ENCODE measurements around the gene ILDR2.

Gene ILDR2

DNA sequence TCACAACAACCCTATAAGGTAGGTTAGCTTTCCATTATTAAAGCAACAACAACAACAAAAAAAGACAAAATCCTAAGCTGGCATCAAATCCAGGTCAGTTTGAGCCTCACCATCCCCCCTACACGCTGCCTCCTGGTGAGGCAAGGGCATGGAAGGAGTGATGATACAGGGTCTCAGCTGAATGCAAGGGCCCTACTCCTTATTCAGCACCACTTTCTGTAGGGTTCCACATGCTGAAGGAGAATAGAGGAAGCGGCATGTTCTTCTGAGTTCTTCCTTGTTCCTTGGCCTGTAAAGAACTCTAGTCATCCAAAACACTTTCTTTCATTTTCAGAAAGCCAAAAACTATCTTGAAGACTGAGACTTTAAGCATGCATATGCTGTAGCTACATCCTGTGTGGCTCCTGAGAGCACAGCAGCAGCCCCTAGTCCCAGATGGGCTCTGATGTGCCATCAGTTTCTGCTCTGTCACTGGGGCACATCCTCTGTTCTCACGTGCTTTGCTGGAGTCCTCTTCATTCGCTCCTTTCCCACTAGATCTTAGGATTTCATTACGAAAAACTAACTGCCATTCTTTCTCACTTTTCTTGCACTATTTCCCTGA is 6.2 kb downstream of the ILDR2 start:
- DNase-seq = no peak

DNA sequence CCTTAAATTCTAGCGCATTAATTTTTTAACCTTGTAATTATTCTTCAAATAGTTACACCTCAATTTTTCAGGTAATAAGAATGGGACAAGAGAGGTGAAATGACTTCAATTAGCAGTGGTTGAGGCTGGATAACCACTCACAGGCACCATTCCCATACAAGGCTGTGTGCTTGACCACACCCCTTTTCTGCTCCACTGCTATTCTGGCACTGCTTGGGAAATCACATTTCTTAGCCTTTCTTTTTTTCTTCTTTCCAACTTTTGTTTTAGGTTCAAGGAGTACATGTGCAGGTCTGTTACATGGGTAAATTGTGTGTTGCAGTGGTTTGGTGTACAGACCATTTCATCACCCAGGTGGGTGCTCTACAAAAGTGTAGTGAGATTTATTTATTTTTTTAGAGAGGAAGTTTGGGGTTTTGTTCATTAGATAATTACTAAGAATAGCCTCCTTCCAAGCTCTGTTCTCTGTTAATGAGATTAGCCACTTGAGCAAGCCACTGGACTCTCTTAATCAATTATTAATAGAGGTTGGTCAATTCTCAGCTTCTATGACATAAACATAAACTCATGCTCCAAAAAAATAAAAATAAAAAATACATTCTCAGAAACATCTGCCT is 14.4 kb downstream of the ILDR2 start:
- no peak for DNase-seq

DNA sequence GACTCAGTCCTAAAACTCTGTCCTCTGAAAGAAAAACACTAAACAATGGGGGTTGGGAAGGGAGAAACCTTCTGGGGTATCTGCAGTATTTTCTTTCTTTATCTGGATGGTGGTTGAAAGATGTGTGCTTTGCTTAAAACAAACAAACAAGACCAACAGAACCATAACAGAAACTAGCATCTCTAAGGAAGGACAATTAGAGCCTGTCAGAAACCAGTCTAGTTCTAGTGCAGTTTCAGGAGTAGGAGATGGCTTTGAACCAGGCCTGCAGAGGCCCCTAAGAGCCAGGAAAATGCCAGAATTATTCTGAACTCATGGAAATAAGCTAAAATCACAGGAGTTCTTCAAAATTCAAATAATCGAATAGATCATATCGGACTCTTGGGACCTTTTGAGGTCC is 18.5 kb downstream of the ILDR2 start:
- DNase-seq = no peak

DNA sequence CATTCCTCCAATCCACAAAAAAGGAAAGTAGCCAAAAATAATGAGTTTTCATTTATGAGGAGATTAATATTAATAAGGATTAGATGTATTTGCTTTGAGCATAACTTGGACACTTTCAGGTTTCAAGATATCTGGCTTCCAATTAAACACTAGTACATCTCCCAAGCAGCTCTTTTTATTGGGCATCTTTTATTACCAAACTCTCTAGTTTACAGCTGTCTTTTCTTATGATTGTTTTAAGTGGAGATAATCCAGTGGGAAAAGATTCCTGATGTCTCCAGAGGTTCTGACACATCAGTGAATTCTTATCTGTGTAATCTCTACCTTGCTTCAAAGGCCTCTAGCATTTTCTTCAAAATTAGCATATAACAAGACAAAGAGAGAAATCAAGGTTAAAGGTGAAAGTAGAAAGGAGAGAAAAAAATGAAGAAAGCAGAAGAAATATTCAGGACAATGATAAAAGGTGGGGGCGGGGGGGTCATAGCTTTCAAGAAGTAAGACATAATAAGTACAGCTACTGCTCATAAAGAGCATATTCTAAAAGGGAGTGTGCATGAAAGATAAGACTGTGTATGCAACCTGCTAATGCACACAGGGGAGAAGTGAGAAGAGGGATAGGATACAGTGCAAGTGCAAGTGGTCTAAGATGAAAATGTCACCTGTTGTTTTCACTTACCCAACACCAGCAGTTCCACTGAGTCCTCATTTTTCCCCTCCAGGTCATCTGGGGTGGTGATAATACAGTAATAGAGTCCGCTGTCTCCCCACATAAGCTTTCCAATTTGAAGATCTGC is 19.1 kb downstream of the ILDR2 start:
- DNase-seq = no peak

DNA sequence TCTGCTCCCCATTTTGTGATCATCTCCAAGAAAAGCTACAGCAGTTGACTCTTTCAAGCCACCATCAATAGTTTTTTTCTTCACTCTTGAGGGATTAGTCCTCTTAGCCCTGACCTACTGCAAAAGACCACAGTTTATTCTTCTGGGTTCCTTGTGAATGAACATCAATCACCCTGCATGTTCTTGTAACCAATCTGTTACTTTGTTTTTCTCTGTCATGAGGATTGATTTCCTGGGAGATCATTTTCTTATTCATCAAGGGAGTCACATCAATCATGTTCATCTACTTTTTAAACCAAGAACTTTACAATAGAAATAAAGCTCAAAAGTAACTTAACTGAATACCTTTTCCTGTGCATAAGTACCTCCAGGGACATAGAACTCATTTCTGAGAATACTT is 21.8 kb downstream of the ILDR2 start:
- DNase-seq = no peak

DNA sequence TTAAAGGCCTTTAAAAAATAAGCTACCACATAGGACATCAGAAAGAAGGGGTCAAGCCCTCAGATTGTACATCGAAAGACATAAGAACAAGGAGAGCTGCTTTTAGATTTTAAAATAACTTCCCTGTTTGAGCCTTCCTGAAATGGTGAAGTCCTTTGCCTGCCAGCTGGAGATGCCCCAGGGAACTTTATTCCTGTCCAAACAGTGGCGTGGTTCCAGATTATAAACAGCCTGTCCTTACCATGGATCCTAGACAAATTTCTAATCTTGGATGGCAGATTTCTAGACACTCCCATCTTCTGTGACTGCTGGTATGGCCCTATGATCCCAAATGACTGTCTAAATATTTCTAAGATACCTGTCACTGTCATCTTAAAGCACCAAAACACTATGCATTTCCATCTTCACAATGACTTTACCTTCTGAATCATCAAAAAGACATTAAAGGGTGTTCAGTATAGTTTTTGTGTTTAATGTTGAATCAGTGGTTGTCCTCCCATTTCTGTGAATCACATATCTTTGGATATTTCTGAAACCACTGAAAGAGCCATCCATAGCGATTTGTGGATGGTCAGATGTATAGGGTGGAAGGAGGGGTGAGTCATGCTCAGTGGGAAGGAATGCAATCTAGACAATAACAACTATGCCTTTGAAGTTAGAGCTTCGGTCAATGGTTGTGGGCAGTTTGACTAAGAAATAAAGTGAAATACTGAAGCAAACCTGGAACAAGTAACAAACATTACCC is 23.2 kb downstream of the ILDR2 start:
- DNase-seq = no peak

DNA sequence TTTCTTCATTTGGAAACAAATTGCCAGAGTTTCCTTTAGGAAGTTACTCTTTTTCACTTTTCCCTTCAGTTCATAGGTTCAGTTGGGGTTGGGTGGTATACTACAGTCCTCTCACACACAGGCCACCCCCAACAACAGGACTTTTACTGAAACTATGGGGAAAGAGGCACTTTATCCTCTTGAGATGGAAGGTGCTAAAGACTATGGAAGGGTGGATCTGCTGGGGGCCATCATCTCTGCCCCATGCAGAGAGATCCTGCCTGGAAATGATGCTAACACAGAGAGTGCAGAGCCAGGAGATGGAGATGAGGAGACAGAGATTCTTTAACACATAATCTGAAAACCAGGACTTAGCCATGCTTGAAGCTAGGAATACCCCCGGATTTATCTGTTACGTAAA is 24.3 kb downstream of the ILDR2 start:
- no peak for DNase-seq

DNA sequence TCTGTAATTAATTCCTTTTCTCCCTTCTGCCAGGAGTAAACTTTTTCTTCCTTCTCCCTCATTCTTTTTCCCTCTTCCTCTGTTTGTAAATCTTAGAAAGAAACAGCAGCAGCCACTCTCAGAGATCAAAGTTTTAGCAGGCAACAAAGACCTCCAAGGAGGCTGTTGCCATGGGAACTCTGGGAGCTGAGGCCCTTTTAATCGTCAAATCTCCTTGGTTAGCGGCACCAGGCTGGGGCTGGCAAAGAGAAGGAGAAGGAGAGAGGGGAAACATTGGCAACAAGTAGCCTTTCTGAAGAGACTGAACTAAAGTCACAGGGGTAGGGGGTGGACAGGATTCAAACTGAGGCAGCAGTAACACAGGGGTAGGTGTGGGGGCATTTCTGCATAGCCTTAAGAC is 25.2 kb downstream of the ILDR2 start:
- DNase-seq = no peak

DNA sequence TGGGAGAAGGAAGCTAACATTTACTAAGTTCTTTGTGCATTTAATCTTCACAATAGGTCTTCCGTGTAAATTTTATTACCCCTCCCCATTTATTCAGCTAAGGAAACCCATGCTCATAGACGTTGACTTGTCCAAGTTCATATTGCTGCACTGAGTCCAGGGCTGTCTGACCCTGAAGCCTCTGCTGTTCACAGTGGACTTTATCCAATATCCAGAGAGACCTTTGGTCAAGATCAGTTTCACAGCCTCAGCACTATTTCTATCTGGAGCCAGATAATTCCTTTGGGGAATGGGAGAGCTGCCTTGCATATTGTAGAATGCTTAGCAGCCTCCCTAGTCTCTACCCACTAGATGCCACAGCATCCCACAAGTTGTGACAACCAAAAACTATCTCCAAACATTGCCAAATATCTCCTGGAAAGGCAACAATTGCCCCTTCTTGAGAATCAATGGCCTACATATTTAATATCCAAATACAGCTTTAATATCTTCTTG is 26.4 kb downstream of the ILDR2 start:
- DNase-seq = no peak

DNA sequence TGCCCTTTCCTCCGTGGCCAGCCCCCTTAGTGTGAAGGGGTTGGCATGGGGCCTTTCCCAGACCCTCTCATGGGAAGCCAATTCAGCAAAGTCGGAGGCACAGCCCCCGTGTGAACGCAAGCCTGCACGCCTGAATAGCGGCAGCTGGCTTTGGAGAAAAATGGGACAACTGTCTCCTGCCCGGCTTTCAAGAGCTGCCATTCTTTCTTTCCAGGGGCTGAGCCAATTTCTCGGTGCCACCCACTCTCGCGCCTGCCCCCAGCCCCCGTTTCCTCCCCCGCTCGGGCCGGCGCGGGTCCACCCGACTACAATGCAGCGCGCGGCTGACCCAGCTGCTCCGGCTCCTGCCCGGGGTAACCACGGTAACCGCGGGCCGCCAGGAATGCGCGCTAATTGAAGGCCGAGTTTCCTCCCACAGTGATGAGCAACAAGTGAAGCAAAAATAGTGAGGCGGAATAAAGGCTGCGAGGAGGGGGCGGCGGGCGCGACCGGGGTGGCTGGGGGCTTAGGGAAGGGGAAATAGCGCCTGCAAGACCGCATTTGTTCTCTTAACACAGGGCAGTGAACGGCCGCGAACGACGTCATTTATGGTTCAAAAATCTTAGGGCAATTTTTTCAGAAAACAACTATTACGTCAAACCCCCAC is 27.8 kb downstream of the ILDR2 start:
- DNase-seq = peak; percentile 42

DNA sequence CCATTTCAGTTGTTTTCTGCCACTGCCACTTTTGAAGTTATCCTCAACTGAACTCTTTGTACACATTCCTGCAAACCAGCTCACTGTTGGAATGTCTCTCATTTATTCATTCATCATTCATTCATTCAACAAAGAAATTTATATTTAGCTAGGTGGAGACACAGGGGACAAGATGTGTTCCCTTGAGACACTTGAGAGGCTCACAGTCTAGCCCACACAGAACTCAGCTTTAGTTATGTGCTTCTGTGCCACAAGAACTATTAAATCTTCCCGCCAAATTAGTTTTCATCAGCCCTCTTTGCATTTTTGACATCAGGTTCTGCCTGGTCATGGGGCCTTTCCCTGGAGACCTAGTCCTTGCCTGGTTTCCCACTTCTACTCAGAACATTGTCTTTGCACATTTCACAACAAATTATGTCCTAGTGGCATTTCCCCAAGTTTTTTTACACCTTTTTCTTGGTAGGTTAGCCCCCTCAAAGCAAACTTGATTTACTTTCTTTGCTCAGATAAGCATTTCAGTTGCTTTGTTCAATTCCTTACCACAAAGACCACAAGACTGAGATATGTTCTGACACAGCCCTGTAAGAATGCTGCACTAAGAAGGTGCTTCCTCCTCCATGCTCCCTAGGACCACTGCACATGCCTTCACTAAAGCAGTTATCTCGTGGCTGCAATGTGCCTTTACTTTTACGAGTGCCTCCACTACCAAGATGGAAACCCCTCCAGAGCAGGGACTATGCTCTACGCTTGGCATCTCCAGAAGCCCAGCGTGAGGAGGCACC is 31.0 kb downstream of the ILDR2 start:
- no peak for DNase-seq

DNA sequence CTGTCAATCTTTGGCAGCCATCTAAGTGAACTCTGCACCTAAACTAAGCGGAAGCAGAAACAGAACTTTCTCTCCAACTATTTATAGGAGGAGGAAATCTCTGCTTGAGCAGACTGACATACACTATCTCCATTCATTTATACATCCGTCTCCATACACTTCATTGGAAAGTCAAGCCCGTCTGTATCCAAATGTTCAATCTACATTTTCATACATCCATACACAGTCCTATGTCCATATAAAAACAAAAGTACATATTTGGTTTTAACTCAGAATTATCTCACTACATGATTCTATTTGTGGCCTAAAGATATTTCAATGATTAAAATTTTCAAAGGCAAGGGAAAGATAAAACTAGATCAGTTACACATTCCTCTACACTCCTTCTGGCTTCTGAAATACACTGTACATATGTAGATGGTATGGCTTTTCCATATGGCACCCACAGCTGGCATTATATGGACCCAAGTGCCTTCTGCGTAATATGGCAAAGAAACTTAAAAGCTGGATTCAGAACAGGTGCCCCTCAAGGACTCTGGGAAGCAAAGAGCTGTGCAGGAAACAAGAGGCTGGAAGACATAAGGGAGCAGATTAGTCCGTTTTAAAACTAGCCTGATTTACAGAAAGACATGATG is 35.5 kb downstream of the ILDR2 start:
- DNase-seq = no peak

DNA sequence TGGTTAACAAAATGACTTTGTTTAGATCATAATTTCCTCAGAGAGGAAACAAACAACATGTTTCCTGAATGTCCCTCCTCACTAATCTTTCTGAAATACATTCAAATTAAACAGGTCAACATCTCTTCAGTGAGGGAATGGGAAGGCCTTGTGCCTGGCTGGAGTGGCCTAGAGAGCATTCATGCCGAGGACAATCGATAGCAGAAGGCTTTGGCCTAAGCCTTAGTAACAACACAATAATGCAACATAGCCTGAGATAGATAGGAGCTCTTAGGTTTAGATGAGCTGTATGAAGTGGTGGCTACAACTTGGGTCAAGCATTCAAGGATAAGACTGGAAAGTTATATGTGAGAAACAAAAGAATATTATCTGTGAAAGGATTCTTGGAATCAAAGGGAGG is 37.4 kb downstream of the ILDR2 start:
- DNase-seq = no peak

DNA sequence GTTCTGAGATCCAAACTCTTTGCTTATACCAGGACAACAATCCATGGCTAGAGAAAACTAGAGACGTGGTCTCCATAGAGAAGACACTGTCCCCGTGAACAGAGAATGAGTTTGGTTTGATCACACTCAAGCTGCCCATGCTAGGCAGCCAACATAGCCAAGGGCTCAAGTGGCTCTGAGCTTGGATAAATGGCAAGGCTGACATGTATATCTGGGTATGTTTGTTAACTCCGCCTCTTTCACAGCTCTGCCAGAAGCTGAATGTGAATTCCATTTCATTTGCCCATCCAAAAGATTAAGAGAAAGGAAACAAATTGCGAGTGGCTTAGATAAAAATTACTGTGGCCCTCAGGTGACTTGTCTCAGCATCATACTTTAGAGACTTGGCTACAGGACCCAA is 38.0 kb downstream of the ILDR2 start:
- DNase-seq = no peak

DNA sequence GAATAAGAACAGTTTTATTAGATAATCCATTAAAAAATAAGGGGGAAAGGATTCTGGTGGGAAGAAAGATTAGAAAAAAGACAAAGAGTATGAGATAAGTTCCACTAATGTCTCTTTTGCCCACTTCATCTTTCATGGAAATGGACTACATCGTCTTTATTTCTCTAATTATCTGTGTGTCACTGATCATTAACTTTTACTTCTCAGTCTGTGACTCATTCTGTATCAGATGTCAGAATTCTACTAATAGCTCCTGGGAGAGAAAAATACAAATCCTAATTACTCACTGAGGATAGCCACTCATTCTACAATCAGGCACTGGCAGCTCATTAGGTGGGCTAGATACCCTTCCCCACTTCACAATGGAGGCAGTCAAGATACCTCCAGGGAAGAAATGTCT is 41.7 kb downstream of the ILDR2 start:
- no peak for DNase-seq

DNA sequence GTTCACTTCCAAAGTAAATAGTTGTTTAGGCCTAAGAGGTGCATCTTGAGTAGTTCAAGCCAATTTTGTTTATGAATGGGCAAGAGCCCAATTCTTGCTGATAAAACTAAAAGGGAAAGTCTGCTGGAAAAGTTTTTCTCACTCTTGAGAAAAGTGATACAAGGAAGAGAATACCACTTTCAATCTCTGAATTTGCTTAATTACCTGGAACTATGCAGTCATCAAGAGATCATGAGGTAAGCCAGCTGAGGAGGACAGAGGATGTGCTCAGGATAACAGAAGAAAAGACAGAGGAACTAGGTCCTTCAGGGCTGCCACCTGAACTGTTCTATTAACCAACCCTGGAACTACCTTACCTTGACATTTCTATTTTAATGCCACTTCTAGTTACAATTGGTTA is 42.2 kb downstream of the ILDR2 start:
- no peak for DNase-seq

DNA sequence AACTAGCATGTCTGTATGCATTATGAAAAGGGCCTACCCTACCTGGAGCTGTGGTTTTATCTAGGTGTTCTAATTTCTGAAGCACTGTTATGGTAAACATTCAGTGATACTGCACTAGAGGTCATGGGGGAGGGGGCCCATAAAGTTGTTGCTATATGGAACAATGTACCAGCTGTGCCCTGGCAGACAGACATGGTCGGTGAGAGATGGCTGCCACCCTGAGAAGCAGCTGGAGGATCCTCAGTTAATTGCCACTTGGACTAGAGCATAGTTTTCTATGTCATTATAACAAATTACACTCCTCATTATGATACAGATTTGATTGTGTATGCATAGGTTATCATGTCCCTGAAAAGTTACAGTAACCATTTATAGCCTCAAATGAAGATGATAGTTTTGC is 45.4 kb downstream of the ILDR2 start:
- DNase-seq = no peak

DNA sequence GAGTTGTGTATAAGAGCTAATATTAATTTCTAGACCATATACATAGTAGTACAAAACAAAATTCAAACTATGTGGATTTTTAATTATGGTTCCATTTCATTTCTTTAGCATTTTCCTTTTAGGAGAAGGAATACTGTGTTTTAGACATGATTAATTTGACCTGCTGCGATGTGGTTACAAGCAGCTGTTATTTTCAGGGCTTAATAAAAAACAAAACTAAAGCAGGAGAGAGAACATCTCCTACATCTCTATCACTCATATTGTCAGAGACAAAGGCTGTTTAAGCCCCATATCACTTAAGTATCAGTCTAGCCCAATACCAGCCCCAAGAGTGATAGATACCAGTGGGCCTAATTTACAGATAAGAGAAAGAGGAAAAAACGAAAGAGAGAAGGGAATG is 47.6 kb downstream of the ILDR2 start:
- no peak for DNase-seq

DNA sequence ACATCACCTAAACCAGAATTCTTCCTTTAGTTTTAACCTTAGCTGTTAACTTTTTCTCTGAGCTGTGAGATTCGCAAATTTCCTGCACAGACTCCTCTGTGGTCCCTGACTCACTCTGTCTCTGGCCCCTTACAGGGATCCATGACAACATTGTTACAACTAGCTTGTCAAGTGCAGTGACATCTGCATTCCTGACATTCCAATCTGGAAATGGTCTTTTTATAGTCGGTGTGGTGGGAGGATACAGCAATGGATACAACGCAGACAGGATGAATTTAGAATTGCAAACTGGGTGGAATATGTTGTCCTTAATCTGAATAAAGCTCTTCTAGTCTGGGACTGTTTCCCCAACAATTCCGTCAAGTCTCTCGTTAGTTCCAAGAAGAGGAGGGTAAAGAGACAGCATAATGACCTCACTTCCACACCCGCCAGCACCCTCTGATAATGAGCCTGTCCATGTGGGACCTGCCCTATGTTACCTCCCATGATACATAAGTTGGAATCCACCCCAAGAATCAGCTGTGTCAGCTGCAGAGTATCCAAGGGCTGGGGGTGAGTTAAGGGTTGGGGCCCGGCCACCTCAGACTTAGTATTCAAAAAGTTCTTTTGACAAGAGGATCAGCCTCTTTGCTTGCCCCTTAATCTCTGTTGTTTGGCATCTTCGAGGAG is 49.4 kb downstream of the ILDR2 start:
- no peak for DNase-seq

DNA sequence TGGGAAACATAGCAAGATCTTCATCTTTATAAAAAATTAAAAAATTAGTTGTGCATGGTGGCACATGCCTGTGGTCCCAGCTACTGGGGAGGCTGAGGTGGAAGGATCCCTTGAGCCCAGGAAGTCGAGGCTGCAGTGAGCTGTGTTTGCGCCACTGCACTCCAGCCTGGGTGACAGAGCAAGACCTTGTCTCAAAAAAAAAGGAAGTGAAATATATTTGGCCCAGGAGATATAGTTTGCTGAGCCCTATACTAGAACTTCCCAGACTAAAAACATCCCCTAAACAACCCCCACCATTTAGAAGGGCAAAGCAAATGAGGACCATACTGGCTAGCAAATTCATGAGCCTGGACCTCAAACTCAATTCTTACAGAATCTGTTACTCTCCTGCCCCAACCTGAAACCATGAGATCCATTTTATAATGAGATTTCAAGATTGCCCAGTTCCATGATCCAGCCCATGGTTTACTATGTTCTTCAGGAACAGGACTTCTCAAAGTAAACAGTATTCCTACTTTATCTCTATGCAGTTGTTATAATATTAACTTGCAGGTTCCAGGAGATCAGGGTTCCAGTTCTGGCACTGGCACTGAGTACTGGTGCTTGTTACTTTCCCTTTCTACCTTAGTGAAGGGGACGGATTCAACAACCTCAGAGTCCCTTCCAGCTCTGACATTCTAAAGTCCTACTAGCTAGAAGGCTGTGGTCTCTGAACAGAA is 50.4 kb downstream of the ILDR2 start:
- peak; percentile 71 for DNase-seq
